ENCODE measurements around the gene GPR137B. TPM values are rescaled to one million over a fixed set of nuclear protein-coding genes. Genes with fewer than 3 reads are reported as not detected.

GPR137B gene
- polyA plus RNA-seq, 1 donor from 2014 or later, result 8.2 TPM

DNA sequence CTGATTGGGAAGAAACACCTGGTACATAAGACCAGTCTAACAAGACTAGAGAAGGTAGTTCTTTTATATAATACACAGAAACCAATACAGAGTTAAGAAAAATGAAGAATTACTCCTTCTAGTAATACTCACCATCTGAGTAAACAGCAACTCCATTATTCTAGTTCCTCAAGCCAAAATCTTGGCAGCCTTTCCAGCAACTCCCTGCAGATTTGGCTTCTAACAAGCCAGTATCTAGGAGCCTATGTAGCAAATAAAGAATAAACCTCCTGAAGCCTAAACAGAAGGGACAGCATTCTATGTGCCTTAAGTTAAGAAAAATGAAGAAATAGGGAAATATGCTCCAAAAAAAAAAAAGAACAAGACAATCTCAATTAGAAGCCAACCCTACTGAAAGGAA, 114.9 kb downstream of the GPR137B start:
- no peak overlapping the region for H3K4me3 ChIP-seq (ENCODE audit: low read length)
- no peaks in the 10 kb centered on the region for H3K9me2 ChIP-seq (ENCODE audit: insufficient read depth, low read length)
- no peaks in the 10 kb centered on the region for H3K36me3 ChIP-seq (ENCODE audit: insufficient read depth, low read length)
- no peaks in the 10 kb centered on the region for H3K9me3 ChIP-seq (ENCODE audit: low read length)
- H3K4me2 ChIP-seq (ENCODE audit: low read length), result no peak overlapping the region
- TF ChIP-seq SMC3 (conservative IDR thresholded peaks at IDR 0.05; ENCODE audit: poor library complexity) (no peak), EZH2 (IDR thresholded peaks at IDR 0.05; ENCODE audit: borderline replicate concordance, insufficient read depth, low read length, poor library complexity, severe bottlenecking) (no peak), EP300 (conservative IDR thresholded peaks at IDR 0.05; ENCODE audit: poor library complexity, severe bottlenecking) (no peak), POLR2AphosphoS5 (IDR thresholded peaks at IDR 0.05) (no peak), TAF1 (IDR thresholded peaks at IDR 0.05; ENCODE audit: low read depth) (no peak), MXI1 (conservative IDR thresholded peaks at IDR 0.05; ENCODE audit: poor library complexity, severe bottlenecking) (no peak), RAD21 (conservative IDR thresholded peaks at IDR 0.05) (no peak)
- TF ChIP-seq, protein P1, sequence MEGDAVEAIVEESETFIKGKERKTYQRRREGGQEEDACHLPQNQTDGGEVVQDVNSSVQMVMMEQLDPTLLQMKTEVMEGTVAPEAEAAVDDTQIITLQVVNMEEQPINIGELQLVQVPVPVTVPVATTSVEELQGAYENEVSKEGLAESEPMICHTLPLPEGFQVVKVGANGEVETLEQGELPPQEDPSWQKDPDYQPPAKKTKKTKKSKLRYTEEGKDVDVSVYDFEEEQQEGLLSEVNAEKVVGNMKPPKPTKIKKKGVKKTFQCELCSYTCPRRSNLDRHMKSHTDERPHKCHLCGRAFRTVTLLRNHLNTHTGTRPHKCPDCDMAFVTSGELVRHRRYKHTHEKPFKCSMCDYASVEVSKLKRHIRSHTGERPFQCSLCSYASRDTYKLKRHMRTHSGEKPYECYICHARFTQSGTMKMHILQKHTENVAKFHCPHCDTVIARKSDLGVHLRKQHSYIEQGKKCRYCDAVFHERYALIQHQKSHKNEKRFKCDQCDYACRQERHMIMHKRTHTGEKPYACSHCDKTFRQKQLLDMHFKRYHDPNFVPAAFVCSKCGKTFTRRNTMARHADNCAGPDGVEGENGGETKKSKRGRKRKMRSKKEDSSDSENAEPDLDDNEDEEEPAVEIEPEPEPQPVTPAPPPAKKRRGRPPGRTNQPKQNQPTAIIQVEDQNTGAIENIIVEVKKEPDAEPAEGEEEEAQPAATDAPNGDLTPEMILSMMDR (IDR thresholded peaks at IDR 0.05; ENCODE audit: poor library complexity, severe bottlenecking), result no peak
- TF ChIP-seq, protein P2, sequence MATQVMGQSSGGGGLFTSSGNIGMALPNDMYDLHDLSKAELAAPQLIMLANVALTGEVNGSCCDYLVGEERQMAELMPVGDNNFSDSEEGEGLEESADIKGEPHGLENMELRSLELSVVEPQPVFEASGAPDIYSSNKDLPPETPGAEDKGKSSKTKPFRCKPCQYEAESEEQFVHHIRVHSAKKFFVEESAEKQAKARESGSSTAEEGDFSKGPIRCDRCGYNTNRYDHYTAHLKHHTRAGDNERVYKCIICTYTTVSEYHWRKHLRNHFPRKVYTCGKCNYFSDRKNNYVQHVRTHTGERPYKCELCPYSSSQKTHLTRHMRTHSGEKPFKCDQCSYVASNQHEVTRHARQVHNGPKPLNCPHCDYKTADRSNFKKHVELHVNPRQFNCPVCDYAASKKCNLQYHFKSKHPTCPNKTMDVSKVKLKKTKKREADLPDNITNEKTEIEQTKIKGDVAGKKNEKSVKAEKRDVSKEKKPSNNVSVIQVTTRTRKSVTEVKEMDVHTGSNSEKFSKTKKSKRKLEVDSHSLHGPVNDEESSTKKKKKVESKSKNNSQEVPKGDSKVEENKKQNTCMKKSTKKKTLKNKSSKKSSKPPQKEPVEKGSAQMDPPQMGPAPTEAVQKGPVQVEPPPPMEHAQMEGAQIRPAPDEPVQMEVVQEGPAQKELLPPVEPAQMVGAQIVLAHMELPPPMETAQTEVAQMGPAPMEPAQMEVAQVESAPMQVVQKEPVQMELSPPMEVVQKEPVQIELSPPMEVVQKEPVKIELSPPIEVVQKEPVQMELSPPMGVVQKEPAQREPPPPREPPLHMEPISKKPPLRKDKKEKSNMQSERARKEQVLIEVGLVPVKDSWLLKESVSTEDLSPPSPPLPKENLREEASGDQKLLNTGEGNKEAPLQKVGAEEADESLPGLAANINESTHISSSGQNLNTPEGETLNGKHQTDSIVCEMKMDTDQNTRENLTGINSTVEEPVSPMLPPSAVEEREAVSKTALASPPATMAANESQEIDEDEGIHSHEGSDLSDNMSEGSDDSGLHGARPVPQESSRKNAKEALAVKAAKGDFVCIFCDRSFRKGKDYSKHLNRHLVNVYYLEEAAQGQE (IDR thresholded peaks at IDR 0.05; ENCODE audit: borderline replicate concordance), result no peak
- H3K9ac ChIP-seq (ENCODE audit: low read length), result no peak overlapping the region
- no peaks in the 10 kb centered on the region for H3K27me3 ChIP-seq (ENCODE audit: insufficient read depth, low read depth, low read length)
- H2AFZ ChIP-seq (ENCODE audit: low read depth, low read length), result no peak overlapping the region
- H3F3A ChIP-seq (ENCODE audit: insufficient read depth, low read length, poor library complexity, severe bottlenecking), result no peaks in the 10 kb centered on the region
- no peak overlapping the region for H3K27ac ChIP-seq (ENCODE audit: low read length)
- no peaks in the 10 kb centered on the region for H4K20me1 ChIP-seq (ENCODE audit: insufficient read depth)
- H3K79me2 ChIP-seq (replicated peaks; ENCODE audit: insufficient read depth, low read length), result no peaks in the 10 kb centered on the region

DNA sequence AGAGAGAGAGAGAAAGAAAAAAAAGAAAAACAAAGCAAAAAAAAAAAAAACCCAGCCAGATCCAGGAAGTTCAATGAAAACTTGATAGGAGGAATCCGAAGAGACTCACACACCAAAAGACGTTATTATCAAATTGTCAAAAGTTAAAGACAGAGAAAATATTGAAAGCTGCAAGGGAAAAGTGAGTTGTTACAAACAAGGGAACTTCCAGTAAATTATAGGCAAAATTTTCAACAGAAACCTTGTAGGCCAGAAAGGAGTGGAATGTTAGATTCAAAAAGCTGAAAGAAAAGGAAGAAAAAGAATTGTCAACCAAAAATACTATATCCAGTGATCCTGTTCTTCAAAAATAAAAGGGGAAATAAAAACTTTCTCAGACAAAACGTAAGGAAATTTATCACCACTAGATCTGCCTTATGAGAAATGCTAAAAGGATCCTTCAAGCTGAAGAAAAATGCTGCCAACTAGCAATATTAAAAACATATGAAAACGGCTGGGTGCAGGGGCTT, 115.8 kb downstream of the GPR137B start:
- Histone ChIP-seq H3K9me3 (ENCODE audit: low read length) (no peaks in the 10 kb centered on the region), H3K9me2 (ENCODE audit: insufficient read depth, low read length) (no peaks in the 10 kb centered on the region), H3K4me3 (ENCODE audit: low read length) (no peak overlapping the region), H3K27me3 (ENCODE audit: insufficient read depth, low read depth, low read length) (no peaks in the 10 kb centered on the region), H3K79me2 (replicated peaks; ENCODE audit: insufficient read depth, low read length) (no peaks in the 10 kb centered on the region), H3K9ac (ENCODE audit: low read length) (no peak overlapping the region), H3K27ac (ENCODE audit: low read length) (no peak overlapping the region), H3K4me2 (ENCODE audit: low read length) (no peak overlapping the region), H3F3A (ENCODE audit: insufficient read depth, low read length, poor library complexity, severe bottlenecking) (no peaks in the 10 kb centered on the region), H4K20me1 (ENCODE audit: insufficient read depth) (no peaks in the 10 kb centered on the region), H3K36me3 (ENCODE audit: insufficient read depth, low read length) (no peaks in the 10 kb centered on the region), H2AFZ (ENCODE audit: low read depth, low read length) (no peak overlapping the region)
- TF ChIP-seq EZH2 (IDR thresholded peaks at IDR 0.05; ENCODE audit: borderline replicate concordance, insufficient read depth, low read length, poor library complexity, severe bottlenecking), result no peak
- TF ChIP-seq, protein P2 (IDR thresholded peaks at IDR 0.05; ENCODE audit: borderline replicate concordance), result no peak
- no peak for TF ChIP-seq POLR2AphosphoS5 (IDR thresholded peaks at IDR 0.05)
- no peak for TF ChIP-seq MXI1 (conservative IDR thresholded peaks at IDR 0.05; ENCODE audit: poor library complexity, severe bottlenecking)
- TF ChIP-seq TAF1 (IDR thresholded peaks at IDR 0.05; ENCODE audit: low read depth), result no peak

Other genes starting within 250 kb of the GPR137B start
- 0.04 and 0.10 TPM in 2 replicates for gene NID1, start 77.4 kb upstream of the GPR137B start, polyA plus RNA-seq
- gene ERO1B, start 139.4 kb downstream of the GPR137B start, polyA plus RNA-seq, result 2.7 and 3.9 TPM in 2 replicates